ENCODE results near the gene OGFRL1. TPM values are rescaled to one million over a fixed set of nuclear protein-coding genes. Genes with fewer than 3 reads are reported as not detected.

The OGFRL1 gene
- total RNA-seq, 1 donor from 2014 or later, result 4.4 TPM

GRCh38 chr6:71321314-71321713, 32.7 kb downstream of the OGFRL1 start:
- Mint-ChIP-seq H3K9me3 (peaks cover 19% of the 10 kb centered on the region), H3K27me3 (ENCODE audit: low read depth) (no peaks in the 10 kb centered on the region), H3K27ac (no peak overlapping the region), H3K4me3 (no peak overlapping the region), H3K4me1 (peaks cover 3% of the 10 kb centered on the region), H3K36me3 (peaks cover 6% of the 10 kb centered on the region)
- no peak for TF ChIP-seq CTCF (IDR thresholded peaks at IDR 0.05; ENCODE audit: unreplicated experiment)
- no peak for DNase-seq (ENCODE audit: low spot score in 2 of 2, unreplicated experiment in 2 of 2)

GRCh38 chr6:71324194-71324785, 35.7 kb downstream of the OGFRL1 start:
- Mint-ChIP-seq H3K4me3 (no peak overlapping the region), H3K27me3 (ENCODE audit: low read depth) (no peaks in the 10 kb centered on the region)

GRCh38 chr6:71326611-71327010, 38.0 kb downstream of the OGFRL1 start:
- H3K4me1 Mint-ChIP-seq, result peaks cover 3% of the 10 kb centered on the region
- no peak overlapping the region for H3K4me3 Mint-ChIP-seq
- no peaks in the 10 kb centered on the region for H3K36me3 Mint-ChIP-seq
- no peak for DNase-seq (ENCODE audit: low spot score in 2 of 2, unreplicated experiment in 2 of 2)
- no peaks in the 10 kb centered on the region for H3K9me3 Mint-ChIP-seq
- H3K27me3 Mint-ChIP-seq (ENCODE audit: low read depth), result no peaks in the 10 kb centered on the region
- H3K27ac Mint-ChIP-seq, result no peak overlapping the region
- TF ChIP-seq CTCF (IDR thresholded peaks at IDR 0.05; ENCODE audit: unreplicated experiment), result no peak

More at GRCh38 chr6:71324194-71324785, 35.7 kb downstream of the OGFRL1 start:
- H3K9me3 Mint-ChIP-seq, result peaks cover 5% of the 10 kb centered on the region
- no peaks in the 10 kb centered on the region for H3K36me3 Mint-ChIP-seq
- no peak for TF ChIP-seq CTCF (IDR thresholded peaks at IDR 0.05; ENCODE audit: unreplicated experiment)
- H3K27ac Mint-ChIP-seq, result no peak overlapping the region
- no peak for DNase-seq (ENCODE audit: low spot score in 2 of 2, unreplicated experiment in 2 of 2)
- H3K4me1 Mint-ChIP-seq, result peaks cover 3% of the 10 kb centered on the region

- H3K4me1 Mint-ChIP-seq, result no peaks in the 10 kb centered on the region
- H3K4me3 Mint-ChIP-seq, result no peak overlapping the region
- no peaks in the 10 kb centered on the region for H3K36me3 Mint-ChIP-seq
These were observed 41.9 kb downstream of the OGFRL1 start for GRCh38 chr6:71330501-71330900.

GRCh38 chr6:71332012-71332411, 43.4 kb downstream of the OGFRL1 start:
- TF ChIP-seq CTCF (IDR thresholded peaks at IDR 0.05; ENCODE audit: unreplicated experiment), result no peak
- Mint-ChIP-seq H3K4me3 (no peak overlapping the region), H3K27ac (no peak overlapping the region), H3K9me3 (peaks cover 15% of the 10 kb centered on the region), H3K36me3 (peaks cover 5% of the 10 kb centered on the region), H3K4me1 (no peaks in the 10 kb centered on the region), H3K27me3 (ENCODE audit: low read depth) (no peaks in the 10 kb centered on the region)
- DNase-seq (ENCODE audit: low spot score in 2 of 2, unreplicated experiment in 2 of 2), result no peak

More at GRCh38 chr6:71330501-71330900, 41.9 kb downstream of the OGFRL1 start:
- H3K9me3 Mint-ChIP-seq, result no peaks in the 10 kb centered on the region
- TF ChIP-seq CTCF (IDR thresholded peaks at IDR 0.05; ENCODE audit: unreplicated experiment), result no peak
- no peaks in the 10 kb centered on the region for H3K27me3 Mint-ChIP-seq (ENCODE audit: low read depth)
- H3K27ac Mint-ChIP-seq, result no peak overlapping the region
- DNase-seq (ENCODE audit: low spot score in 2 of 2, unreplicated experiment in 2 of 2), result no peak
